ENCODE results near the gene ZNF407.

DNA sequence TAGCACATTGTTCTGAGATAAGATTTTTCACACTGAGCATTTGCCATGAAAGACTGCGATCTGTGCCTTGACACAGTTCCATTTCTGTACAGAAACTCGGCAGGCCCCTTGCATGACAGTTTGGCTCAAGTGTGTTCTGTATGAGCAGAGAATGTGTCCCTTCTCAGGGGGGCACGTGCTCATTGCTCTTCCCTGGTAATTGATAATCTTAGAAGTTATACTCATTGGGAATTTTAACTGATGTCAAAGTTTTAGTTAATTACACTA, 440.0 kb downstream of the ZNF407 start:
- TF ChIP-seq YY1 (tag by site-specific recombination; IDR thresholded peaks at IDR 0.05) (no peak), ZNF239 (tag by site-specific recombination; IDR thresholded peaks at IDR 0.05) (no peak), CTCF (tag by site-specific recombination; IDR thresholded peaks at IDR 0.05) (no peak), ZNF394 (tag by site-specific recombination; IDR thresholded peaks at IDR 0.05; ENCODE audit: borderline replicate concordance) (no peak), GLIS2 (tag by site-specific recombination; IDR thresholded peaks at IDR 0.05) (no peak), ZNF664 (tag by site-specific recombination; IDR thresholded peaks at IDR 0.05) (no peak), PATZ1 (tag by site-specific recombination; IDR thresholded peaks at IDR 0.05) (no peak), ZNF23 (tag by site-specific recombination; IDR thresholded peaks at IDR 0.05; ENCODE audit: borderline replicate concordance) (no peak)

Data from HEK293 (cell line).